COR-L47 (cell line): ENCODE measurements around the gene KLC1.

Source experiments
- DNase-seq: peaks from one replicate; lab custom pipeline; 2025; lab: John Stamatoyannopoulos, UW

The KLC1 gene

GRCh38 chr14:103659631-103660030 is 30.6 kb downstream of the KLC1 start:
- no peak for DNase-seq

GRCh38 chr14:103662029-103662428 is 33.0 kb downstream of the KLC1 start:
- no peak for DNase-seq

GRCh38 chr14:103662591-103662990 is 33.6 kb downstream of the KLC1 start:
- no peak for DNase-seq

- no peak for DNase-seq
Measured at GRCh38 chr14:103663506-103663905, 34.5 kb downstream of the KLC1 start.

- DNase-seq, result no peak
Measured at GRCh38 chr14:103667671-103668070, 38.7 kb downstream of the KLC1 start.

GRCh38 chr14:103668117-103668516 is 39.1 kb downstream of the KLC1 start:
- DNase-seq, result no peak

- no peak for DNase-seq
Measured at GRCh38 chr14:103669370-103669769, 40.4 kb downstream of the KLC1 start.

- DNase-seq, result no peak
Measured at GRCh38 chr14:103671911-103672310, 42.9 kb downstream of the KLC1 start.

GRCh38 chr14:103675957-103676356 is 46.9 kb downstream of the KLC1 start:
- DNase-seq, result no peak

GRCh38 chr14:103676881-103677675 is 48.1 kb downstream of the KLC1 start:
- DNase-seq, result no peak

GRCh38 chr14:103679351-103679750 is 50.3 kb downstream of the KLC1 start:
- DNase-seq, result no peak

- DNase-seq, result no peak
Measured at GRCh38 chr14:103680491-103681231, 51.6 kb downstream of the KLC1 start.

- DNase-seq, result no peak
Measured at GRCh38 chr14:103683139-103683538, 54.1 kb downstream of the KLC1 start.

GRCh38 chr14:103684471-103684870 is 55.5 kb downstream of the KLC1 start:
- no peak for DNase-seq

GRCh38 chr14:103684871-103685270 is 55.9 kb downstream of the KLC1 start:
- no peak for DNase-seq

GRCh38 chr14:103685276-103686211 is 56.5 kb downstream of the KLC1 start:
- no peak for DNase-seq

- no peak for DNase-seq
Measured at GRCh38 chr14:103686831-103687485, 57.9 kb downstream of the KLC1 start.

- no peak for DNase-seq
Measured at GRCh38 chr14:103687712-103688111, 58.7 kb downstream of the KLC1 start.

GRCh38 chr14:103688441-103688840 is 59.4 kb downstream of the KLC1 start:
- no peak for DNase-seq

- DNase-seq, result no peak
Measured at GRCh38 chr14:103688906-103689902, 60.2 kb downstream of the KLC1 start.

- DNase-seq, result no peak
Measured at GRCh38 chr14:103690332-103690731, 61.3 kb downstream of the KLC1 start.
